Loucy (cell line): ENCODE measurements around the gene PLEKHA7.

Experiments used
- H2AFZ ChIP-seq: fragments of 200-600 bp; sonication (generic); 2 replicates; pipeline ENCODE4 v1.6.0; 2016; ENCODE audit warnings: antibody characterized with exemption, mild to moderate bottlenecking, low read length, moderate library complexity
- H3F3A ChIP-seq: fragments of 200-600 bp; 2 replicates; pipeline ENCODE4 v1.6.0; 2016; ENCODE audit warnings: antibody characterized with exemption, low read depth, mild to moderate bottlenecking
- H3K27me3 ChIP-seq: fragments of 200-600 bp; sonication (generic); 2 replicates; pipeline ENCODE4 v1.6.1; 2014; ENCODE audit warnings: low read length, mild to moderate bottlenecking; ENCODE audit not compliant: insufficient read depth, poor library complexity, severe bottlenecking
- H3K36me3 ChIP-seq: fragments of 200-600 bp; sonication (generic); 2 replicates; pipeline ENCODE4 v1.6.1; 2016; ENCODE audit warnings: low read length; ENCODE audit not compliant: insufficient read depth
- H3K4me1 ChIP-seq: fragments of 200-600 bp; sonication (generic); 2 replicates; pipeline ENCODE4 v1.5.1; 2014; ENCODE audit warnings: low read length, mild to moderate bottlenecking; ENCODE audit not compliant: insufficient read depth, poor library complexity, severe bottlenecking
- H3K4me2 ChIP-seq: fragments of 200-600 bp; sonication (generic); 2 replicates; pipeline ENCODE4 v1.6.0; 2014; ENCODE audit warnings: antibody characterized with exemption, low read length, low read depth, mild to moderate bottlenecking; ENCODE audit not compliant: poor library complexity, severe bottlenecking
- H3K4me3 ChIP-seq: fragments of 200-600 bp; sonication (generic); 2 replicates; pipeline ENCODE4 v1.5.1; 2014; ENCODE audit warnings: low read length, mild to moderate bottlenecking, mixed read lengths; ENCODE audit not compliant: poor library complexity, severe bottlenecking
- H3K79me2 ChIP-seq: fragments of 200-600 bp; sonication (generic); 2 replicates; pipeline ENCODE4 v1.6.1; 2014; ENCODE audit warnings: low read length; ENCODE audit not compliant: insufficient read depth
- H3K9ac ChIP-seq: fragments of 200-600 bp; sonication (generic); 2 replicates; pipeline ENCODE4 v1.6.0; 2014; ENCODE audit warnings: mild to moderate bottlenecking, low read depth, low read length, moderate library complexity; ENCODE audit not compliant: poor library complexity, severe bottlenecking
- H3K9me2 ChIP-seq: fragments of 200-600 bp; sonication (generic); replicated peaks from 2 replicates; pipeline ENCODE4 v1.6.1; 2016; ENCODE audit warnings: low read depth, low read length, mixed read lengths
- H3K9me3 ChIP-seq: fragments of 200-600 bp; sonication (generic); 2 replicates; pipeline ENCODE4 v1.6.1; 2014; ENCODE audit warnings: mild to moderate bottlenecking, antibody characterized with exemption, low read length, low read depth; ENCODE audit not compliant: insufficient read depth
- H4K20me1 ChIP-seq: fragments of 200-600 bp; sonication (generic); 2 replicates; pipeline ENCODE4 v1.6.0; 2014; ENCODE audit warnings: antibody characterized with exemption, low read length, mild to moderate bottlenecking; ENCODE audit not compliant: insufficient read depth, poor library complexity, severe bottlenecking
- EZH2phosphoT487 ChIP-seq: fragments of 200-600 bp; IDR thresholded peaks from 2 replicates; pipeline ENCODE4 v1.6.1; 2018; ENCODE audit warnings: antibody characterized with exemption, mild to moderate bottlenecking, moderate library complexity, borderline replicate concordance
- TF ChIP-seq, protein P1 (sequence below): fragments of 200-600 bp; sonication (generic); conservative IDR thresholded peaks from 2 replicates; pipeline ENCODE4 v1.5.1; 2014; ENCODE audit warnings: mild to moderate bottlenecking, antibody characterized with exemption, low read length

The PLEKHA7 gene

DNA sequence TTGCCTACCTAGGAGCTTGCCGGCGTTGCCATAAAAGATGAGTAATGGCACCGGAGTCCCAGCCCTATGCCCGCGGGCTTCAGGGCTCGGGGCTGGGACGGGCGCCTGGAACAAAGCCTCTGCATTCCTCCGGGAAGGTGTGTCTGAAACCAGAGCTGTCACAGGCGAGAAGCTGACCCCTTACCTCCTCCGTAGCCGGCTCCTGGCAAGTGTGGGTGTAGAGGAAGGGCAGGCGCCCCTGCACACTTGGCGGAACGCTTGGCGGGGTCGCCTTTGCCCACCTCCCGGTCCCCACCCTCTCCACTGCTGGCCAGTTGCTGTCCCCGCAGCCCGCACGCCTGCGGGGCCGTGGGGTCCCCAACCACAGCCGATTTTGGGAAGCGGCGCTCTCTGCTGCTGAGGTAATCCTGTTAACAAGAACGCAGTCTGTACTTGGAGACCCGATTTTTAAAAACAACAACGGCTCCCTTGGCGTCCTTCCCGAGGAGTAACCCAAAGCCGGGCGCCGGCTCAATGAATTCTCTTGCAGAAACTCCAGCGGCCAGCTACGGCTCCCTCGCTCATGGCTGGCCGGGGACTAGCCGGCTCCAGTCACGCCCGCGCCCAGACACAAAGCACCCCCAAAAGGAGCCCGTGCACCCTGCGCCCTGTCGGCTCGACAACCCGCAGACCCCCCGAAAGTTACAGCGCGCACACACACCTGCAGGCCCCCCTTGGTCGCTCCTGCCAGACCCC lies 89.2 kb downstream of the PLEKHA7 start:
- no peaks in the 10 kb centered on the region for H3K36me3 ChIP-seq
- no peak overlapping the region for H3K9ac ChIP-seq
- H3K4me3 ChIP-seq: no peak overlapping the region
- H3K27me3 ChIP-seq: no peaks in the 10 kb centered on the region
- H3K9me2 ChIP-seq: no peaks in the 10 kb centered on the region
- no peaks in the 10 kb centered on the region for H3F3A ChIP-seq
- H3K4me2 ChIP-seq: no peak overlapping the region
- H4K20me1 ChIP-seq: no peaks in the 10 kb centered on the region
- TF ChIP-seq, protein P1, sequence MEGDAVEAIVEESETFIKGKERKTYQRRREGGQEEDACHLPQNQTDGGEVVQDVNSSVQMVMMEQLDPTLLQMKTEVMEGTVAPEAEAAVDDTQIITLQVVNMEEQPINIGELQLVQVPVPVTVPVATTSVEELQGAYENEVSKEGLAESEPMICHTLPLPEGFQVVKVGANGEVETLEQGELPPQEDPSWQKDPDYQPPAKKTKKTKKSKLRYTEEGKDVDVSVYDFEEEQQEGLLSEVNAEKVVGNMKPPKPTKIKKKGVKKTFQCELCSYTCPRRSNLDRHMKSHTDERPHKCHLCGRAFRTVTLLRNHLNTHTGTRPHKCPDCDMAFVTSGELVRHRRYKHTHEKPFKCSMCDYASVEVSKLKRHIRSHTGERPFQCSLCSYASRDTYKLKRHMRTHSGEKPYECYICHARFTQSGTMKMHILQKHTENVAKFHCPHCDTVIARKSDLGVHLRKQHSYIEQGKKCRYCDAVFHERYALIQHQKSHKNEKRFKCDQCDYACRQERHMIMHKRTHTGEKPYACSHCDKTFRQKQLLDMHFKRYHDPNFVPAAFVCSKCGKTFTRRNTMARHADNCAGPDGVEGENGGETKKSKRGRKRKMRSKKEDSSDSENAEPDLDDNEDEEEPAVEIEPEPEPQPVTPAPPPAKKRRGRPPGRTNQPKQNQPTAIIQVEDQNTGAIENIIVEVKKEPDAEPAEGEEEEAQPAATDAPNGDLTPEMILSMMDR: no peak
- TF ChIP-seq EZH2phosphoT487: no peak
- H3K9me3 ChIP-seq: no peaks in the 10 kb centered on the region
- H2AFZ ChIP-seq: no peak overlapping the region
- no peaks in the 10 kb centered on the region for H3K79me2 ChIP-seq
- H3K4me1 ChIP-seq: no peaks in the 10 kb centered on the region

DNA sequence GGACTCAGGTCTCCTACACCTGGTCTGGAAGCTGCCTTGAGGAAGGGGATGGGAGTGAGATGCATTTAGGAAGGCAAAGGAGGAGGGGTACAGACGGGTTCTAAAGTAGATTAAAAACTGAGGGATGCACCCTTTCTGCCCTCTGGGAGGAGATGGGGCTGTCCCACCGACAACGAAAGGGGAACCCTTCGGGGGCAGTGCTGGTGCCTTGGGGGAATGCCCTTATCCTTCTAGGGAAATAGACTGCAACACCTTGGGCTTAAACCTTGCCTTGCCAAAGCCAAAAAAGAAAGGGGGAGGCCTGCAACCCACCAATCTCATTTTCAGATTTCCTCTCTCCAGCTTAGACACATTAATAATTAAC lies 89.8 kb downstream of the PLEKHA7 start:
- TF ChIP-seq, protein P1: no peak
- TF ChIP-seq EZH2phosphoT487: no peak
- Histone ChIP-seq H3K27me3 (no peaks in the 10 kb centered on the region), H2AFZ (no peak overlapping the region), H3K4me3 (no peak overlapping the region), H3K79me2 (no peaks in the 10 kb centered on the region), H3K4me2 (no peak overlapping the region), H3K36me3 (no peaks in the 10 kb centered on the region), H4K20me1 (no peaks in the 10 kb centered on the region), H3F3A (no peaks in the 10 kb centered on the region), H3K9me2 (no peaks in the 10 kb centered on the region), H3K9me3 (no peaks in the 10 kb centered on the region), H3K9ac (no peak overlapping the region), H3K4me1 (no peaks in the 10 kb centered on the region)

DNA sequence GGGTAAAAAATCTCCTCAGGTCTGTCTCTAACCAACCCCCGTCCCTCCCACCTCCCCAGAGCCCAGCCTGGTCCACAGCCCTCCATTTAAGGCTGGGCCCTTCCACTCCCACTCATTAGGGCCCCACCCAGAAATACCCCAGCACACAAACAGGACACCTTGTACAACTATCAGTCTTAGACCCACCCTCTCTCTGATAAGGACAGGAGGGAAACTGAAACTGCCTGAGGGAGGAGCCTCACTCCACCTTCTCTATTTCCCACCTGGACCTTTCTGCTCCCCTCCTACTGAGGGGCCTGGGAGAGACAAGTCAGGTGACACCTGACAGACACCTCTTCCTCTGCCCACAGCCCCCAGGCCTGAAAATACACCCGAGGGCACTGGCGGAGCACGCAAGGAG lies 90.2 kb downstream of the PLEKHA7 start:
- no peaks in the 10 kb centered on the region for H3K9me2 ChIP-seq
- no peak overlapping the region for H3K4me3 ChIP-seq
- no peak overlapping the region for H3K4me2 ChIP-seq
- no peaks in the 10 kb centered on the region for H3K36me3 ChIP-seq
- no peaks in the 10 kb centered on the region for H3K79me2 ChIP-seq
- H3K9me3 ChIP-seq: no peaks in the 10 kb centered on the region
- no peaks in the 10 kb centered on the region for H3K27me3 ChIP-seq
- no peaks in the 10 kb centered on the region for H4K20me1 ChIP-seq
- no peaks in the 10 kb centered on the region for H3K4me1 ChIP-seq
- H2AFZ ChIP-seq: no peak overlapping the region
- H3K9ac ChIP-seq: no peak overlapping the region
- TF ChIP-seq, protein P1: no peak
- no peak for TF ChIP-seq EZH2phosphoT487
- H3F3A ChIP-seq: no peaks in the 10 kb centered on the region
